Measurements from ENCODE around the gene DEPP1.
A peak's percentile ranks its signal among the peaks of the same experiment; 100 is the strongest.

The DEPP1 gene

DNA sequence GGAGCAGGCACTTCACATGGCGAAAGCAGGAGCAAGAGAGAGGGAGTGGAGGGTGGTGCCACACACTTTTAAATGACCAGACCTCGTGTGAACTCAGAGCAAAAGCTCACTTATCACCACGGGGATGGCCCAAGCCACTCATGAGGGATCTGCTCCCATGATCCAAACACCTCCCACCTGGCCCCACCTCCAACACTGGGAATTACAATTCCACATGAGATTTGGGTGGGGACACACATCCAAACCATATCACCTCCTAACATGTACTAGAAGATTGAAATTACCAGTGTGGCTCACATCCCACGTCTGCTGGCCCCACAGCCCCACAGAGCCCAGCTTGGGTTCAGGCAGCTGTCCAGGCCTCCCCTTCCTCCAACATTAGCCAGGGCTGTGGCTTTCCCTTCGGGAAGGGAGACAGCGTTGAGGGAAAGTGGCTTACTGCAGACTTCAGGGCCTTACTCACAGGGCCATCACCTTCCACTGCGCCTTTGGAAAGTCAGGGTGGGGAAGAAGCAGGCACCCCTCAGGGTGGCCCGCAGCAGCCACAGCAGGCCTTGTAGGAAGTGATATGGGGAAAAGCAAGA is 7.7 kb downstream of the DEPP1 start:
- Histone ChIP-seq H3K27me3 (ENCODE audit: insufficient read depth, low read depth) (no peaks in the 10 kb centered on the region), H4K20me1 (ENCODE audit: insufficient read depth) (no peaks in the 10 kb centered on the region), H3K9ac (no peak overlapping the region), H3K79me2 (ENCODE audit: insufficient read depth, low read depth) (peaks cover 66% of the 10 kb centered on the region), H3K4me1 (ENCODE audit: low read depth, poor library complexity, severe bottlenecking) (peaks cover 97% of the 10 kb centered on the region), H3K27ac (peak overlapping the region; percentile 33; the same call in 1 of the 2 replicates), H2AFZ (ENCODE audit: low read depth) (no peak overlapping the region), H3K36me3 (ENCODE audit: insufficient read depth) (peaks cover 9% of the 10 kb centered on the region; the same call in 1 of the 2 replicates), H3K4me2 (peak overlapping the region; percentile 88; the same call in 1 of the 2 replicates), H3K4me3 (IDR thresholded peaks at IDR 0.05; ENCODE audit: insufficient read depth, low read depth, low read length) (no peak overlapping the region)
- TF ChIP-seq, protein P1, sequence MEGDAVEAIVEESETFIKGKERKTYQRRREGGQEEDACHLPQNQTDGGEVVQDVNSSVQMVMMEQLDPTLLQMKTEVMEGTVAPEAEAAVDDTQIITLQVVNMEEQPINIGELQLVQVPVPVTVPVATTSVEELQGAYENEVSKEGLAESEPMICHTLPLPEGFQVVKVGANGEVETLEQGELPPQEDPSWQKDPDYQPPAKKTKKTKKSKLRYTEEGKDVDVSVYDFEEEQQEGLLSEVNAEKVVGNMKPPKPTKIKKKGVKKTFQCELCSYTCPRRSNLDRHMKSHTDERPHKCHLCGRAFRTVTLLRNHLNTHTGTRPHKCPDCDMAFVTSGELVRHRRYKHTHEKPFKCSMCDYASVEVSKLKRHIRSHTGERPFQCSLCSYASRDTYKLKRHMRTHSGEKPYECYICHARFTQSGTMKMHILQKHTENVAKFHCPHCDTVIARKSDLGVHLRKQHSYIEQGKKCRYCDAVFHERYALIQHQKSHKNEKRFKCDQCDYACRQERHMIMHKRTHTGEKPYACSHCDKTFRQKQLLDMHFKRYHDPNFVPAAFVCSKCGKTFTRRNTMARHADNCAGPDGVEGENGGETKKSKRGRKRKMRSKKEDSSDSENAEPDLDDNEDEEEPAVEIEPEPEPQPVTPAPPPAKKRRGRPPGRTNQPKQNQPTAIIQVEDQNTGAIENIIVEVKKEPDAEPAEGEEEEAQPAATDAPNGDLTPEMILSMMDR (conservative IDR thresholded peaks at IDR 0.05; ENCODE audit: low read depth, low read length), result no peak

DNA sequence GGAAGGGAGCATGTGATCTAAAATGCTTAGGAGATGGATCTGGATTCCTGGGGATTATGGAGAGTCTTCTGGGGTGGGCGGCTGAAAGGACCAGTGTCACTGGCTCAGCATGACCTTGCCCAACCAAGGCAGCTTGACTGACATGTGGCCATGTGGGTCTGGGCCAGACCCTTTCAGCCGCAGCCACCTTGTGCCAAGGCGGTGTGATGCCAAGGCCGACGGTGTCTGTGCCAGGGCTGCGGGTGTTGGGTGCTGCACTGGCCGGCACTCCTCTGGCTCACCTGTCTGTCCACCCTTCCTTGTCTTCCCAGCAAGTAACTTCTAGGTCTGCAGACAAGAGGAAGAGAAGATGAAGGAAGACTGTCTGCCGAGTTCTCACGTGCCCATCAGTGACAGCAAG is 8.8 kb downstream of the DEPP1 start:
- H3K4me3 ChIP-seq (IDR thresholded peaks at IDR 0.05; ENCODE audit: insufficient read depth, low read depth, low read length), result no peak overlapping the region
- no peaks in the 10 kb centered on the region for H3K27me3 ChIP-seq (ENCODE audit: insufficient read depth, low read depth)
- peaks cover 74% of the 10 kb centered on the region for H3K79me2 ChIP-seq (ENCODE audit: insufficient read depth, low read depth)
- no peak overlapping the region for H3K9ac ChIP-seq
- H3K4me2 ChIP-seq, result peak overlapping the region; percentile 46; the same call in 1 of the 2 replicates
- TF ChIP-seq, protein P1 (conservative IDR thresholded peaks at IDR 0.05; ENCODE audit: low read depth, low read length), result no peak
- H3K27ac ChIP-seq, result peak overlapping the region; percentile 89; the same call in 1 of the 2 replicates
- H4K20me1 ChIP-seq (ENCODE audit: insufficient read depth), result no peaks in the 10 kb centered on the region
- peaks cover 9% of the 10 kb centered on the region; the same call in 1 of the 2 replicates for H3K36me3 ChIP-seq (ENCODE audit: insufficient read depth)
- H3K4me1 ChIP-seq (ENCODE audit: low read depth, poor library complexity, severe bottlenecking), result peaks cover 100% of the 10 kb centered on the region
- H2AFZ ChIP-seq (ENCODE audit: low read depth), result no peak overlapping the region

DNA sequence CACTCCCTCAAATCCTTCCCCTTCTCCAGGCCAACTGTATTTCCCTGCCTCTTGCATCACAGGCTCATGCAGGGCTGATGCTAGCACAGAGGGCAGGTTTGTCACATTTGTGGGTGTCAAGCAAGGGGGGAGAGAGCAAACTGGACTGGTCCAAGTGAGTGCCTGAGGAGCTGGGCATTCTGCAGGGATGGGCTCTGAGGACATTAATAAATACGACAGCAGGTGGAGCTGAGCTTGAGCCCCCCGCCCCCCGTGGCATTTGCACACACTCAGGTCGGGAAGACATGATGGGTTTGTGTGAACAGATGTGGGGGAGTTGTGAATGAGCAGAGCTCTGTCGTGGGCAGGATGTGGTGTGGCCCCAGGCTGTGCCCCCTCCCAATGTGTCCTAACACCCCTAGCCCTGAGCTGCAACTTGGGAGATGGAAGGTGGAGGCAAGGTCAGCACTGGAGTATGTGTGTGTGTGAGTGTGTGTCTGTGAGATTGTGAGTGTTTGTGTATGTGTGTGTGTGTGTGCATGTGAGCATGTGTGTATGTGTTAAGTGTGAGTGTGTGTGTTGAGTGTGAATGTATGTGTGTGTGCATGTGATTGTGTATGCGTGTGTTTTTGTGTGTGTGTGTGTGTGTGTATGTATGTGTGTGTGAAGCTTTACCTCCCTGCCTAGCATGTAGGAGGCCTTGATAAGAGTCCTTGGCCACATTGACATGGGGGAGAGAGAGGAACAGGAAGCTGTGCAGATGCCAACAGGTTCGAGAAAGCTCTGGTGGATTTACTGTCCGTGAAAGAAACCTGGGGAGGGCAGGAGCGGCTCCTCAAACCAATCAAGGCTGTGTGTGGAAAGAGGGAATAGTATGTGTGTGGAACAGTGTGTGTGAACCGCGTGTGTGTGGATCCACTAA is 9.9 kb downstream of the DEPP1 start:
- Histone ChIP-seq H3K36me3 (ENCODE audit: insufficient read depth) (peaks cover 9% of the 10 kb centered on the region; the same call in 1 of the 2 replicates), H3K4me2 (peak overlapping the region; percentile 46; the same call in 1 of the 2 replicates), H3K4me1 (ENCODE audit: low read depth, poor library complexity, severe bottlenecking) (peaks cover 100% of the 10 kb centered on the region), H3K79me2 (ENCODE audit: insufficient read depth, low read depth) (peaks cover 85% of the 10 kb centered on the region), H4K20me1 (ENCODE audit: insufficient read depth) (no peaks in the 10 kb centered on the region), H2AFZ (ENCODE audit: low read depth) (no peak overlapping the region), H3K27me3 (ENCODE audit: insufficient read depth, low read depth) (no peaks in the 10 kb centered on the region), H3K9ac (no peak overlapping the region; the same call in 1 of the 2 replicates), H3K27ac (peak overlapping the region; percentile 89; the same call in 1 of the 2 replicates), H3K4me3 (IDR thresholded peaks at IDR 0.05; ENCODE audit: insufficient read depth, low read depth, low read length) (no peak overlapping the region)
- TF ChIP-seq, protein P1 (conservative IDR thresholded peaks at IDR 0.05; ENCODE audit: low read depth, low read length), result no peak

DNA sequence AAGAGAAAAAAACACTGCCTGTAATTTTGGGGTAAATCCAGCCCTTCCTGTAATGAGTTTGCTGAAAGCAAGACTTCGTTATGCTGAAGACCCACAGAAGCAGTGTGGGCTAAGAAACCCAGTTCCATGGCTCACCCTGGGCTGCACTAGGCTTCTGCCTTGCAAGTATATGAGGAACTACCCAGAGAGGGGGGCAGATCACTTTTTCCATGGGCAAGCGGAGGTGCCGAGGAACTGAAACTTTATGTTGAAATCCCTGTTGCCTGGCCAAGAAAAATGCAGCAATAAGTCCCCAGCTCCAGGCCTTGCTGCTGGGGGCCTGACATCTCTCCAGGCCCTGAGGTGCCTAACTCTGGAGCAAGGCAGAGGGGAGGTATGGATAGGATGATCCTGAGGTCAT is 10.5 kb downstream of the DEPP1 start:
- Histone ChIP-seq H3K79me2 (ENCODE audit: insufficient read depth, low read depth) (peaks cover 88% of the 10 kb centered on the region), H4K20me1 (ENCODE audit: insufficient read depth) (no peaks in the 10 kb centered on the region), H2AFZ (ENCODE audit: low read depth) (no peak overlapping the region), H3K36me3 (ENCODE audit: insufficient read depth) (peaks cover 9% of the 10 kb centered on the region; the same call in 1 of the 2 replicates), H3K4me2 (peak overlapping the region; percentile 46), H3K4me1 (ENCODE audit: low read depth, poor library complexity, severe bottlenecking) (peaks cover 95% of the 10 kb centered on the region), H3K27me3 (ENCODE audit: insufficient read depth, low read depth) (no peaks in the 10 kb centered on the region), H3K4me3 (IDR thresholded peaks at IDR 0.05; ENCODE audit: insufficient read depth, low read depth, low read length) (no peak overlapping the region), H3K27ac (peak overlapping the region; percentile 89), H3K9ac (no peak overlapping the region)
- TF ChIP-seq, protein P1 (conservative IDR thresholded peaks at IDR 0.05; ENCODE audit: low read depth, low read length), result no peak

Measured in KMS-11 (cell line).